Fibroblast of pulmonary artery (primary cell): ENCODE measurements around the gene AQR.

Experiments
- DNase-seq: peaks from one replicate; pipeline ENCODE4 v3.0.0-alpha.2; 2010; ENCODE audit warnings: low read depth
- H3K4me3 ChIP-seq: replicated peaks from 2 replicates; pipeline ENCODE4 v1.5.1; 2011; ENCODE audit warnings: low read depth, mild to moderate bottlenecking, control low read depth, low read length, moderate library complexity
- TF ChIP-seq, protein P1 (sequence below): IDR thresholded peaks from 2 replicates; pipeline ENCODE4 v1.5.1; 2011; ENCODE audit warnings: mild to moderate bottlenecking, control low read depth, low read length, inconsistent platforms; ENCODE audit errors: missing control alignments

The AQR gene

DNA sequence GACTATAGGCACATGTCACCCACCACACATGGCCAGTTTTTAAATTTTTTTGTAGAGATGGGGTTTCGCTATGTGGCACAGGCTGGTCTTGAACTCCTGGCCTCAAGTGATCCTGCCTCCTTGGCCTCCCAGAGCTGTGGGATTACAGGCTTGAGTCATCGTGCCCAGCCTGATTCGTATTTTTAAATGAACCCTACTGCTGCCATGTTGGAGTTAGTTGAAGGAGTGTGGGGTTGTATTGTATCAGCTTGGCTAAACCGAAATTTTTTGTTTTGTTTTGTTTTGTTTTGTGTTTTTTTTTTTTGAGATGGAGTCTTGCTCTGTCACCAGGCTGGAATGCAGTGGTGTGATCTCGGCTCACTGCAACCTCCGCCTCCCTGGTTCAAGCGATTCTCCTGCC, 30.4 kb upstream of the AQR start:
- no peak overlapping the region for H3K4me3 ChIP-seq
- TF ChIP-seq, protein P1, sequence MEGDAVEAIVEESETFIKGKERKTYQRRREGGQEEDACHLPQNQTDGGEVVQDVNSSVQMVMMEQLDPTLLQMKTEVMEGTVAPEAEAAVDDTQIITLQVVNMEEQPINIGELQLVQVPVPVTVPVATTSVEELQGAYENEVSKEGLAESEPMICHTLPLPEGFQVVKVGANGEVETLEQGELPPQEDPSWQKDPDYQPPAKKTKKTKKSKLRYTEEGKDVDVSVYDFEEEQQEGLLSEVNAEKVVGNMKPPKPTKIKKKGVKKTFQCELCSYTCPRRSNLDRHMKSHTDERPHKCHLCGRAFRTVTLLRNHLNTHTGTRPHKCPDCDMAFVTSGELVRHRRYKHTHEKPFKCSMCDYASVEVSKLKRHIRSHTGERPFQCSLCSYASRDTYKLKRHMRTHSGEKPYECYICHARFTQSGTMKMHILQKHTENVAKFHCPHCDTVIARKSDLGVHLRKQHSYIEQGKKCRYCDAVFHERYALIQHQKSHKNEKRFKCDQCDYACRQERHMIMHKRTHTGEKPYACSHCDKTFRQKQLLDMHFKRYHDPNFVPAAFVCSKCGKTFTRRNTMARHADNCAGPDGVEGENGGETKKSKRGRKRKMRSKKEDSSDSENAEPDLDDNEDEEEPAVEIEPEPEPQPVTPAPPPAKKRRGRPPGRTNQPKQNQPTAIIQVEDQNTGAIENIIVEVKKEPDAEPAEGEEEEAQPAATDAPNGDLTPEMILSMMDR, result no peak
- no peak for DNase-seq

DNA sequence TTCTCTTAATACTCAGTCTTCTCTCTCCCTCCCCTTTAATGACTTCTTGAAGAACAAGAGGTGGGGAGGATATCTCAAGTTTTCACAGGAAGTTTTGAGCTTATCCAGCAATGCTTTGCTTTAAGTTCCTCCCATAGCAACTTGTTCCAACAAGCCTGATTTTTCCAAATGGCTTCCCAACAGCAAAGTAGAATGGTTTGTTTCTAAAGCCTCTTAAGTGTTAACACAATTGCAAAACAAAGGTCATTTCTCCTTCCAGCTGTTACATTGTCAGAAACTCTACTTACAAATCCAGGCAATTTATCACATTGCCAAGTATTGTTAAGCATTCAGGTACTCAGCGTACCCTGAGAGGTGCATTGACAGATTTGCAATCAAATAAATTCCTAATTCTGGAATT, 25.4 kb upstream of the AQR start:
- DNase-seq, result no peak
- no peak overlapping the region for H3K4me3 ChIP-seq
- TF ChIP-seq, protein P1, result no peak

DNA sequence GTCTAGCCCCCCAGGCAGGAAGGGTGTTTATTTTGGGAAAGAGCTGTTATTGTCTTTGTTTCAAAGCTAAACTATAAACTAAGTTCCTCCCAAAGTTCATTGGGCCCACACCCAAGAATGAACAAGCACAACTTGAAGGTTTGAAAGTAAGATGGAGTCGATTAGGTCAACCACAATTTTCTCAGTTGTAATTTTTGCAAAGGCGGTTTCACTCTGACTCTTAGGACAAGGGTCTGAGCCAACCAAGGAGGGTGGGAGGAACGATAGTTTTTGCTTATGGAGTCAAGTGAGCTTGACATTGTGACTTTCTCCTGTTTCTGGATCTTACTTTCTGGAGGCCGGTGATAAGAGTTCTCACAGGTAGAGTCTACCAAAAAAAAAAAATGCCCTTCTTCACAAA, 24.3 kb upstream of the AQR start:
- no peak overlapping the region for H3K4me3 ChIP-seq
- TF ChIP-seq, protein P1, result no peak
- no peak for DNase-seq

DNA sequence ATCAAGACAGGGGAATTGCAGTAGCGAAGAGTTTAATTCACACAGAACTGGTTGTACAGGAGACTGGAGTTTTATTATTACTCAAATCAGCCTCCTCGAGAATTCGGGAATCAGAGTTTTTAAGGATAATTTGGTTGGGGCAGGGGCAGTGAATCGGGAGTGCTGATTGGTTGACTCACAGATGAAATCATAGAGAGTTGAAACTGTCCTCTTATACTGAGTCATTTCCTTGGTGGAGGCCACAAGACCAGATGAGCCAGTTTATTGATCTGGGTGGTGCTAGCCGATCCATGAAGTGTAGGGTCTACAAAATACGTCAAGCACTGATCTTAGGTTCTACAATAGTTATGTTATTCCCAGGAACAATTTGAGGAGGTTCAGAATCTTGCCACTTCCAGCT, 23.9 kb upstream of the AQR start:
- no peak overlapping the region for H3K4me3 ChIP-seq
- DNase-seq, result no peak
- TF ChIP-seq, protein P1, result no peak

DNA sequence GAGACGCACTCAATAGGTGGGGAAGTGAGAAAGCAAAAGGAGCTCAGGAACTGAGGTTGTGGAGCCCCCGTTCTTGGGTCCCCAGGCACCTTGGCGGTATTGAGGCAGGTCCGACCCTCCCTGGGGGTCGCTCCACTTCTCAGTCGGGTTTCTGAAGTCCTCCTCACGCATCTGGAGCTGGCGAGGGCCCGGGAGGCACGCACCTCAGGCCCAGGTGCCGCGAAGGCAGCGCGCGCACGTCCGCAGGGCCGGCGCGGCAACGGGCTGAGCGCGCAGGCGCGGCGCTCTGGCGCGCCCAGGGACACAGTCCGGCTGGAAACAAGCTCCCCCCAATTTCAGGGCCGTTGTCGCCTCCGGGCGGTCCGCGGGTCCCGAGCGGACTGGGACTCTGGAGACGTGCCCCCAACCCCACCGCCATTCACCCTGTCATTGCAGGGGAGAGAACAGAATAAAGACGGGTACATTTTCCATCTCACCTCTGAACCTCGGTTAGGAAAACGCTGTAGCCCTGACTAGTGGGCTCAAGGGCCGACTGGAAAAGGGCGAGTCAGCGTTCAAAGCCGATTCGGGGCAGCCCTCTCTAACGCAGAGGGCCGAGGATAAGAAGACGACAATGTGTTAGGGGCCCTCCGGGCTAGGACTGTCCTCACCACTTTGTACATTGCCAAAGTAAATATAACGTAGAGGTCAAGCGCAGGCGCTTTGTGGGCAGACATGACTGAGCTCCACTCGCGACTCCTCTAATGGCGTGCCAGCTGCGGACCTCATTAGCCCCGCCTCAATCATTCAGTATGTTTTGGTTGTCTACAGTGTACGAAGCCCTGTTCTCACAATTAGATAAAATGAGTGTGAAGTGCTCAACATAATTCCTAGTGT, 18.7 kb upstream of the AQR start, which contains the start of gene ZNF770:
Gene ZNF770 (minus strand): TSS at position 261 of the 876 bp plus-strand sequence. CDS start 4,853 bp downstream, outside the sequence.
- DNase-seq, result peak; percentile 80
- H3K4me3 ChIP-seq, result peak within 1 kb of the TSS; percentile 99
- TF ChIP-seq, protein P1, result no peak

DNA sequence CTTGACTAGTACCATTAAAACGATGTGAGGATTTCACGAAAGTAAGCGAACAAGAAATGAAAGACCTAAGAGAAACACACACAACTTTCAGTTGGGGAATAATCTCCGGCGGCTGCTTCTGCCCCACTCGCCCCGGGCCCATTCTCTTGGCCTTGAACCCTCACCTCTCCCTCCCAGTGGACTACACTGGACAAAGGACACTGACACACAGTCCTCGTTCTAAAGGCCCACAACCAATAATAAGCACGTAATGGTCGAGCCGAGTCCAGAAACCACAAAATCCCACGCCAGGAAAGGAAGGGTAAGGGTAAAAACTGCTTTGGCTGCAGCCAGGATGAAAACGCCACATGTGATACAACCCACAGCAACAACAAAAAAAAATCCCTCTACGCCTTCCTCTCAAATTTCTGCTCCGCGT, 18.1 kb upstream of the AQR start:
- peak overlapping the region; percentile 99 for H3K4me3 ChIP-seq
- DNase-seq, result no peak
- TF ChIP-seq, protein P1, result no peak
